ENCODE results near the gene SULT4A1.

DNA sequence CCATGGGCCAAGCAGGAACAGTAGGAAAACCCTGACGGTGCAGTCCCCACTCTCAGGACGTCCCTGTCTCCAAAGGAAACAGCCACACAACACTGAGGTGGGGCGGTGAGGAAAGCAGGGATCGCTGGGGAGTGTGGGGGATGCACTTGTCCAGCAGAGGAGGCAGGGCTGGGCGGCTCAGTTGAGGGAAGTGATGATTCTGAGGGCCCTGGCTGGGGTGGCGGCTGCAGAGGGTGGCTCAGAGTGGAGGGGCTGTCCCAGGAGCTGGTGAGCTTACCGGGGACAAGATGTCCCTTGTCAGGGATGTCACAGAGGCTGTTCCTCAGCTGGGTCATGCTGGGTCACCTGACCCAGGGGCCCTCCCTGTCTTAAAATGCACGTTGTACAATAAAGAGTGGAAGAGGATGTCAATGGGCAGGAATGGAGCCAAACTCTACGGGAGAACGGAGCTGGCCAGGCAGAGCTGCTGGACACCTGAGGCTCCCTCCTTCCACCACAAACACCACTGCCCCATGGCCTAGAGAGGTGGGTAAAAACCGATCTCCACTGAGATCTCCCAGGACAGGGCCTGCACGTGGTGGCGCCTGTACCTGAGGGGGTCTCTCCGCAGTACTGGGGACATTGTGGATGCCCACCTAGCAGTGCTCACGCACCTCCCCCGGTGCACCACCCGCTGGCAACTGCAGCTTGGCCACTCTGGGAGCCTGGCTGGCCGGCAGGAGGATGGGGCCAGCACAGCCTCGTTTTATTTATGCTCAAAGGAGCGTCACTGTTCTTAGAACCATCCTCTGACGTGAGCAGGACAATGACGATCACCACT lies 40.5 kb downstream of the SULT4A1 start:
- no peak for TF ChIP-seq CHD4 (IDR thresholded peaks at IDR 0.05; ENCODE audit: borderline replicate concordance)
- no peak for TF ChIP-seq FOSB (CRISPR knock-in tag; IDR thresholded peaks at IDR 0.05)
- TF ChIP-seq, protein P1, sequence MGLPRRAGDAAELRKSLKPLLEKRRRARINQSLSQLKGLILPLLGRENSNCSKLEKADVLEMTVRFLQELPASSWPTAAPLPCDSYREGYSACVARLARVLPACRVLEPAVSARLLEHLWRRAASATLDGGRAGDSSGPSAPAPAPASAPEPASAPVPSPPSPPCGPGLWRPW (IDR thresholded peaks at IDR 0.05) = no peak
- no peak for TF ChIP-seq POLR2A (IDR thresholded peaks at IDR 0.05; ENCODE audit: low read length)
- TF ChIP-seq, protein P2, sequence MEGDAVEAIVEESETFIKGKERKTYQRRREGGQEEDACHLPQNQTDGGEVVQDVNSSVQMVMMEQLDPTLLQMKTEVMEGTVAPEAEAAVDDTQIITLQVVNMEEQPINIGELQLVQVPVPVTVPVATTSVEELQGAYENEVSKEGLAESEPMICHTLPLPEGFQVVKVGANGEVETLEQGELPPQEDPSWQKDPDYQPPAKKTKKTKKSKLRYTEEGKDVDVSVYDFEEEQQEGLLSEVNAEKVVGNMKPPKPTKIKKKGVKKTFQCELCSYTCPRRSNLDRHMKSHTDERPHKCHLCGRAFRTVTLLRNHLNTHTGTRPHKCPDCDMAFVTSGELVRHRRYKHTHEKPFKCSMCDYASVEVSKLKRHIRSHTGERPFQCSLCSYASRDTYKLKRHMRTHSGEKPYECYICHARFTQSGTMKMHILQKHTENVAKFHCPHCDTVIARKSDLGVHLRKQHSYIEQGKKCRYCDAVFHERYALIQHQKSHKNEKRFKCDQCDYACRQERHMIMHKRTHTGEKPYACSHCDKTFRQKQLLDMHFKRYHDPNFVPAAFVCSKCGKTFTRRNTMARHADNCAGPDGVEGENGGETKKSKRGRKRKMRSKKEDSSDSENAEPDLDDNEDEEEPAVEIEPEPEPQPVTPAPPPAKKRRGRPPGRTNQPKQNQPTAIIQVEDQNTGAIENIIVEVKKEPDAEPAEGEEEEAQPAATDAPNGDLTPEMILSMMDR (IDR thresholded peaks at IDR 0.05) = no peak
- no peak for TF ChIP-seq FOSL2 (IDR thresholded peaks at IDR 0.05)
- TF ChIP-seq FOSL2 (CRISPR knock-in tag; IDR thresholded peaks at IDR 0.05) = no peak
- TF ChIP-seq, protein P3, sequence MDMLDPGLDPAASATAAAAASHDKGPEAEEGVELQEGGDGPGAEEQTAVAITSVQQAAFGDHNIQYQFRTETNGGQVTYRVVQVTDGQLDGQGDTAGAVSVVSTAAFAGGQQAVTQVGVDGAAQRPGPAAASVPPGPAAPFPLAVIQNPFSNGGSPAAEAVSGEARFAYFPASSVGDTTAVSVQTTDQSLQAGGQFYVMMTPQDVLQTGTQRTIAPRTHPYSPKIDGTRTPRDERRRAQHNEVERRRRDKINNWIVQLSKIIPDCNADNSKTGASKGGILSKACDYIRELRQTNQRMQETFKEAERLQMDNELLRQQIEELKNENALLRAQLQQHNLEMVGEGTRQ (IDR thresholded peaks at IDR 0.05) = no peak
- TF ChIP-seq ZSCAN20 (CRISPR knock-in tag; IDR thresholded peaks at IDR 0.05) = no peak
- no peak for TF ChIP-seq GATA3 (IDR thresholded peaks at IDR 0.05; ENCODE audit: borderline replicate concordance)

Data from A549 (cell line).